CD4-positive, alpha-beta T cell treated with Interferon alpha-2 for 1 hour (primary cell): ENCODE data around the gene DLGAP1.
"Not testable (repeated sequence)": the region's sequence is repeated elsewhere in the genome, so short reads cannot be mapped to it uniquely, and the experiment has no call there.

Source experiments
- DNase-seq, 2 donors: peaks; one replicate each; pipeline ENCODE4 v3.0.0-alpha.2; 2020 to 2022

Gene DLGAP1

GRCh38 chr18:3667255-3668137 lies 787.6 kb downstream of the DLGAP1 start:
- no peak for DNase-seq

DNA sequence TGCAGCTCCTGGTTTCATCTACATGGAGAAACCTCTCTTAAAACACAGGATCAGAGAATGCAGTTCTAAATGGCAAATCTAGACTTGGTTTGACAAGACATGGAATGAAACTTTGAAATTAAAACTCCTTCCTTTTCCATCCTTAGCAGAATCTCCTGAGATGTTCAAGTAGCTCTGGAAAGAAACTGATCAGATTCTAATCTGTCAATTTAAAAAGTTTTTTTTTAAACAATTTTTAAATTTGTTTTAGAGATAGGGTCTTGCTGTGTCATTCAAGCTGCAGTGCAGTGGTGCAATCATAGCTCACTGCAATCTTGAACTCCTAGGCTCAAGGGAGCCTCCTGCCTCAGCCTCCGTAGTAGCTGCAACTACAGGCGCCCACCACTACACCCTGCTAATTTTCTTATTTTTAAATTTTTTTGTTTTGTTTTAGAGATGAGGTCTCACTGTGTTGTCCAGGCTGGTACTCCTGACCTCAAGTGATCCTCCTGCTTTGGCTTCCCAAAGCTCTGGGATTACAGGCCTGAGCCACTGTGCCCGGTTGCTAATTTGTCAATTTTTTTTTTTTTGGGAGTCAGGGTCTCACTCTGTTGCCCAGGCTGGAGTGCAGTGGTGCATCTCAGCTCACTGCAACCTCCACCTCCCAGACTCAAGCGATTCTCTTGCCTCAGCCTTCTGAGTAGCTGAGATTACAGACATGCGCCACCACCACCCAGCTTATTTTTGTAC lies 788.4 kb downstream of the DLGAP1 start:
- no peak for DNase-seq

GRCh38 chr18:3665780-3666525 lies 789.2 kb downstream of the DLGAP1 start:
- peak; percentile 72 to 81 for DNase-seq

DNA sequence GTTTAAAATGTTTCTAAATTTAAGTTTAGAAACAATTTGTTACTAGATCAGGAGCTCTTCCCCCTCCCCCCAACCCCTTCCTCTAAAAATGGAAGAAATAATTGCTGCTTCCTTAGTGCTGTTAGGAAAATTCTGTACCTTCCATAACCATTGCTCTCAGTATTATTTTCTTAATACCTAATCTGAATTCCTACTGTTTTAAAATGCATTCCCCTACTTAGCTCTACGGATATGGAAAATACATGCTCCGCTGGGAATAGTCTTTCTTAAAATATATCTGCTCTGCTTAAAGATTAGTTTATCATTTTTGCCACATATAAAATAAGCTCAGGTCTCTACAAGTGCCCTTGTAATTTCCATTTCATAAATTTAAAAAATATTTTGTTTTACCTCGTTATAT lies 789.9 kb downstream of the DLGAP1 start:
- no peak for DNase-seq

DNA sequence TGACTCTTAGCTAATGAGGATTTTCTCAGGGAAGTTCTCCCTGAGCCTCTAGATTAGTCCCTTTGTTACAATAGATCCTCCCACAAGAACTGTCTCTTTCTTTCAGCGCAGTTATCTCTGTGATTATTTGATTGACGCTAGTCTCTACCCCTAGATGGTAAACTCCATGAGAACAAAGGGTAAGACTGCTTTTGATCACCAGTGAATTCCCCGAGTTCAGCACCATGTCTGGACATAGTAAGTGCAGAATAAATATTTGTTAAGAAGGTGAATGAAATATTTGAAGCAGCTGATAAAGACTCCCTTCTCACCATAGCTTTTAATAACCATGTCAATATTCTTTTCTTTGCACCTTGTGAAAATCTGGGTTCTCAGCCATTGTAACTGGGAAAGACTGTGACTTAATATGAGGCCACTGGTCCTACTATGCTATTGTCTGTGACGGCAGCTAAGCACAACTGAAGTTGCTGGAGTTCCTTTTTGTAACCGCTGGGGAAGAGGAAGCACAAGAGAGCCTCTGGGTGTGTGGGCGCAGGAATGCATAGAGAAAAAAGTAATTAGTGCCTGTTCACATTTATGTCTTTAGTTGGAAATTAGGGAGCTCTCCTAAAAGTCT lies 790.4 kb downstream of the DLGAP1 start:
- DNase-seq = peak in 1 of 2 donors; percentile 12

DNA sequence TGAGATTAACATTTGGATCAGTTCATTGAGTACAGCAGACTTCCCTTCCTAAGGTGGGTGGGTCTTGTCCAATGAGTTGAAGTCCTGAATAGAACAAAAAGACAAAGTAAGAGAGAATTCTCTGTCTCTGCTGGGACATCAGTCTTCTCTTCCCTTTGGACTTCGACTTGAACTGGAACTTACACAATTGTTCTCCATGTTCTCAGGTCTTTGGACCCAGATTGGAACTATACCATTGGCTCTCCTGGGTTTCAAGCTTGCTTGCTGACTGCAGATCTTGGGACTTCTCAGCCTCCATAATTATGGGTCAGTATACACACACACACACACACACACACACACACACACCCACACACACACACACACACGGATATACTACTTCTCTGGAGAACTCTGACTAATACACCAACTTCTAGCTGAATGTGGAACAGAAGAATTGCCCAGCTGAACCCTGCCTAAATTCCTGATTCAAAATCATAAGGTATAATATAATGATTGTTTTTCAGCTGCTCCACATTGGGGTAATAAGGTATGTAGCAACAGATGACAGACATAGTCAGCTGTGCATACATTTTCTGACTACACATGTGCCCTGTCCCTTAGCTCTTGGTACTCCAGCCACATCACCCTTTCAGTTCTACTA lies 791.1 kb downstream of the DLGAP1 start:
- DNase-seq = no peak

GRCh38 chr18:3661989-3662388 lies 793.1 kb downstream of the DLGAP1 start:
- no peak for DNase-seq

GRCh38 chr18:3660739-3661515 lies 794.2 kb downstream of the DLGAP1 start:
- peak in 1 of 2 donors; percentile 29 for DNase-seq

DNA sequence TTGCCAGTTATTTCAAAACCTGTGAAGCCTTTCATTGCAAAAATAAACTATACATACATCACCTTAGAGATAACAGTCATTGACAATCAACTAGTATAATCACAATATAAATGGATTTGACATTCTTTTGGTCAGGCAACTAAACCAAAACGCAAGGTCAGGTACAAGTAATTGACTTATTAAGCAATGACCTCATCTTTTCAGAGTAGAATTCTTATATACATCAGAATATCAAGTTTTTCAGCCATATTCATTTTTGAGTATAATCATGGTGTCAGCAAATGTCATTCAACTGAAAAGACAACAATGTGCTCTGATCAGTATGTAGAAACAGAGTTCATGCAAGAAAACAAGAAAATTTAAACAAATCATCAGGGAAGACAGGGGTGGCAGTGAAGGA lies 796.6 kb downstream of the DLGAP1 start:
- no peak for DNase-seq

GRCh38 chr18:3655254-3656050 lies 799.7 kb downstream of the DLGAP1 start:
- no peak for DNase-seq

GRCh38 chr18:3654442-3655253 lies 800.5 kb downstream of the DLGAP1 start:
- no peak for DNase-seq

DNA sequence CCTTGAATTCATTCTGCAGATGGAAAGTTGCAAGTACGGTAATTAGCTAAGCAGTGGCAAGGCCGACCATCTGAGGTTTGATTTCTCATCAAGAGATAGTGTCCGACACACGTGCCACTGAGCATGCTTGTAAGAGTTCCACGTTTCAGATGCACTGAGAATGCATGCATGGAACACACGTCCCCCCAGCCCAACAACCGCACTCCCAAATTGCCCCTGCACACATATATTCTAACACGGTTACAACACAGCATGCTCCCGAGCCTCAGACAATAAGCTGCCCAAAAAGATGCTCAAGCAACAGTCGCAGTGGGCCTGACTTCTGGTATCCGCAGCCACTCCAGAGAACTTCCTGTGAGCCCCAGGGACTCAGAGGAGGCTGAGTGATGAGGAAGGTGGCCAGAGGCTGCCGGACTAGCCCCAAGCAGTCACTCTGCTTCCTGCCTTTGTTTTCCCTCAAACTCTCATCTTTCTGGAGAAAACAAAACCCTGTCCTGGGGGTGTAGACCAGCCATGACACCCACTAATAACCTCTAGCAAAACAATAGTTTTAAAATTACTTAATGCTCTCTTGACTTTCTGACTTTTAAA lies 801.2 kb downstream of the DLGAP1 start:
- DNase-seq = no peak

- no peak for DNase-seq
These were observed 801.8 kb downstream of the DLGAP1 start for GRCh38 chr18:3653263-3653850.

GRCh38 chr18:3652380-3653262 lies 802.5 kb downstream of the DLGAP1 start:
- peak in 1 of 2 donors; percentile 24 for DNase-seq

- no peak for DNase-seq
These were observed 803.8 kb downstream of the DLGAP1 start for GRCh38 chr18:3651266-3651665.

GRCh38 chr18:3650521-3651042 lies 804.5 kb downstream of the DLGAP1 start:
- not testable (repeated sequence) for DNase-seq

DNA sequence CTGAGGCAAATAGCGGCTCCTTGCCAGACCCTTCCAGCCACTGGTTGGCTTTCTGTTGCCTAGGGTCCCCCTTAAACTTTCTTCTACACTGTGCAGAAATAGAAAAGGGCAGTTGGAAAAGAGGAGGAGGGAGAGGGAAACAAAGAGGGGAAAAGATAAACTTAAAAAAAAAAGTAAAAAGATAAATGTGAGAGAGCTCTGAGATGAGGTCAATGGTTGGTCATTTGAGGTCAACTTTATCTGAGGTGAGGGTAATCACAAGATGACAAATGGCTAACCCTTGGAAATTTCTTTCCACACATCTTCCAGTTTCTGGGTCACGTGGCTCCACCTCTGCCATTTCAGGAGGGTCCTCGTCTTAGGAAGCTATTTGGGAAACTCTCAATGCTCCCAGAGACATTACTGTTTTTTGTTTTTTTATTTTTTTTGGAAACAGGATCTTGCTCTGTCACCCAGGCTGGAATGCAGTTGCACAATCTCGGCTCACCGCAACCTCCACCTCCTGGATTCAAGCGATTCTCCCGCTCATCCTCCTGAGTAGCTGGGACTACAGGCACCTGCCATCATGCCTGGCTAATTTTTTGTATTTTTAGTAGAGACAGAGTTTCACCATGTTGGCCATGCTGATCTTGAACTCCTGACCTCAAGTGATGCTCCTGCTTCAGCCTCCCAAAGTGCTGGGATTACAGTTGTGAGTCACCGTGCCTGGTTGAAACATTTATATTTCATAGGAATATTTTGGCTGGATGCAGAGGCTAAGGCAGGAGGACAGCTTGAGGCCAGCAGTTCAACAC lies 805.3 kb downstream of the DLGAP1 start:
- DNase-seq = no peak
